ENCODE results near the gene GTPBP3. TPM values are rescaled to one million over a fixed set of nuclear protein-coding genes. Genes with fewer than 3 reads are reported as not detected.
A peak's percentile ranks its signal among the peaks of the same experiment; 100 is the strongest.

The GTPBP3 gene
- total and polyA plus RNA-seq, 8 donors, result 16.9 to 29.0 (median 21.8) TPM

GRCh38 chr19:17327654-17328516 is 9.5 kb upstream of the GTPBP3 start:
- Histone ChIP-seq H3K9me3 (peaks cover 0 to 2% of the 10 kb centered on the region in 2 donors), H3K27me3 (peaks cover 0 to 40% of the 10 kb centered on the region in 2 donors), H3K27ac (peak overlapping the region in 1 of 2 donors; percentile 50), H3K4me3 (peak overlapping the region; percentile 17 to 38), H3K36me3 (peaks cover 0 to 15% of the 10 kb centered on the region in 2 donors), H3K4me1 (peaks cover 0 to 34% of the 10 kb centered on the region in 2 donors)
- TF ChIP-seq, protein P1, sequence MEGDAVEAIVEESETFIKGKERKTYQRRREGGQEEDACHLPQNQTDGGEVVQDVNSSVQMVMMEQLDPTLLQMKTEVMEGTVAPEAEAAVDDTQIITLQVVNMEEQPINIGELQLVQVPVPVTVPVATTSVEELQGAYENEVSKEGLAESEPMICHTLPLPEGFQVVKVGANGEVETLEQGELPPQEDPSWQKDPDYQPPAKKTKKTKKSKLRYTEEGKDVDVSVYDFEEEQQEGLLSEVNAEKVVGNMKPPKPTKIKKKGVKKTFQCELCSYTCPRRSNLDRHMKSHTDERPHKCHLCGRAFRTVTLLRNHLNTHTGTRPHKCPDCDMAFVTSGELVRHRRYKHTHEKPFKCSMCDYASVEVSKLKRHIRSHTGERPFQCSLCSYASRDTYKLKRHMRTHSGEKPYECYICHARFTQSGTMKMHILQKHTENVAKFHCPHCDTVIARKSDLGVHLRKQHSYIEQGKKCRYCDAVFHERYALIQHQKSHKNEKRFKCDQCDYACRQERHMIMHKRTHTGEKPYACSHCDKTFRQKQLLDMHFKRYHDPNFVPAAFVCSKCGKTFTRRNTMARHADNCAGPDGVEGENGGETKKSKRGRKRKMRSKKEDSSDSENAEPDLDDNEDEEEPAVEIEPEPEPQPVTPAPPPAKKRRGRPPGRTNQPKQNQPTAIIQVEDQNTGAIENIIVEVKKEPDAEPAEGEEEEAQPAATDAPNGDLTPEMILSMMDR (IDR thresholded peaks at IDR 0.05), result no peak
- intact Hi-C loops (cut with DNase I), result no loop called here
- DNase-seq (peak in 3 of 4 donors; percentile 60 to 89 (median 81)), ATAC-seq (peak; percentile 92)

DNA sequence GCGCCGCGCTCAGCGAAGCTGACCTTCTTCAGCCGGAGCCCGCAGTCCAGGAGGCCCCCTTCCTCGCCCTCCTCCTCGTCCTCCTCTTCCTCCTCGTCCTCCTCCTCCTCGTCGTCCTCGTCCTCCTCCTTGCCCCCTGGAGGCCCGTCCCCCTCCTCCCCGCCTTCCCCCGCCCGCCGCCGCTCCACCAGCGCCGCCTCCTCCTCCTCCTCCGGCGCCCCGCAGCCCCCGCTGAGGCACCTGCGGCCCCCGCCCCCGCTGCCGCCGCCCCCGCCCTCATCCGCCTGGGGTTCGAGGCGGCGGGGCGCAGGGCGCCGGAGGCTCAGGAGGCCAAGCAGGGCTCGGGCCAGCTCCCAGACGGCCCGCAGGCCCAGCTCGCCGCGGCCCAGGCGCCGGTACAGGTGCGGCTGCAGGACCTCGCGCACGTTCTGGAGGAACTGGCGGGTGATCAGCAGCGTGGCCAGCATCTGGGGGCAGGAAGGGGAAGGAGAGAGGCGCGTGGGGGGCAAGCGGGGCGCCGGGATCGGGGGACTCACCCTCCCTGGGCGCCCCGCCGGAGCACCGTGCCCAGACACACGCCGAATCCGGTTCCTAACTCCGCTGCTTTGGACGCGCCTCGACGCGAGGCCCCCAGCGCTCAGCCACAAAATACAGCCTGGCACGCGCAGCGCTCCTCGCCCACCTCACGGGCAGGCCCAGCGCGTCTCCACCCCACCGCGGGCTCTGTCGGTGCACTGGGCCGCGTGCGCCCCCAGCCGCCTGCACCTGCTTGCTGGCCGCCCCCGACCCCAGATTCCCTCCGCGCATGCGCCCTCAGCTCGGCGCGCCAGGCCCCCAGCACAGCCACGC is 8.6 kb upstream of the GTPBP3 start:
- intact Hi-C loops (cut with DNase I), result no loop called here
- no peak for DNase-seq
- peaks cover 0 to 2% of the 10 kb centered on the region in 2 donors for H3K9me3 ChIP-seq
- peak overlapping the region in 1 of 2 donors; percentile 50 for H3K27ac ChIP-seq
- peak; percentile 1 for ATAC-seq
- TF ChIP-seq, protein P1 (IDR thresholded peaks at IDR 0.05), result no peak
- peak overlapping the region; percentile 17 to 38 for H3K4me3 ChIP-seq
- H3K4me1 ChIP-seq, result peaks cover 0 to 41% of the 10 kb centered on the region in 2 donors
- H3K36me3 ChIP-seq, result peaks cover 0 to 16% of the 10 kb centered on the region in 2 donors
- peaks cover 0 to 40% of the 10 kb centered on the region in 2 donors for H3K27me3 ChIP-seq

DNA sequence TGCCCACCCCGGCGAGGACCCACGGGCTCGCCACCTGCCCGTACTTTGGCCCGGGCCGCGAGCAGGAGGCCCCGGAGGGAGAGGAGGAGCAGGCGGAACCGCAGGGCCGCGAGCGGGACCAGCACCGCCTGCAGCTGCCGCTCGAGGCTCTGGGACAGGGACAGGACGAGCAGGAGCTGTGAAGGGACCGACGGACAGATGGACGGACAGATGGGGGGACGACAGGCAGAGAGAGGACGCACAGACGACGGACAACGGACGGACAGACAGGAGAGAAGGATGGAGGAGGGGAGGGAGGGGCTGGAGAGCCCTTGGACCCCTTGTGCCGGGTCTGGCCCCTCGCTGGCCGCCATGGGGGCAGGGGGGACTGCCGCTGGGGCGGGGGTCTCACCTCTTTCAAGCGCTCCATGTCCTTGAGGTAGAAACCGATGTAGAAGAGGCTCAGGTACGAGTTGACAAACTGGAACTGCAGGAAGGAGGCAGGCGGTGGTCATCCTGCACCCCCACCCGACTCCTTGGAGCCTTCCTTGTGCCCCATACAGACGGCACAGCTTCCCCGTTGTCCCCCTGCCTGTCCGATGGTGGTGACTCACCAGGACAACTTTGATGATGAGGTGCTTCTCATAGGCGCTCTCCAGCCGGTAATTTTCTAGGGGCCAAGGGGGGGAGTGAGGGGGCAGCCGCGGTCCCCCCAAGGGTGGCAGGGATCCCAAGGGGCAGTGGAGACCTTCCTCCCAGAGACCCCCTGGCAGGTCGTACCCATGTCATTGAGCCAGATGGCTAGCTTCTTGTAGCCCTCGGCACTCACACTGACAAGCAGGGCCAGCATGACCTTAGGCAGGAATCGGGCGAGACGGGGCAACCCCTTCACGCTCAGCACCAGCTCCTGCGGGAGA is 7.7 kb upstream of the GTPBP3 start:
- DNase-seq, result no peak
- Histone ChIP-seq H3K27ac (no peak overlapping the region), H3K4me3 (no peak overlapping the region), H3K9me3 (peaks cover 0 to 2% of the 10 kb centered on the region in 2 donors), H3K4me1 (peaks cover 0 to 41% of the 10 kb centered on the region in 2 donors), H3K36me3 (peaks cover 0 to 15% of the 10 kb centered on the region in 2 donors), H3K27me3 (peaks cover 0 to 35% of the 10 kb centered on the region in 2 donors)
- TF ChIP-seq, protein P1 (IDR thresholded peaks at IDR 0.05), result no peak
- ATAC-seq, result no peak
- intact Hi-C loops (cut with DNase I), result no loop called here

- Histone ChIP-seq H3K36me3 (peaks cover 0 to 9% of the 10 kb centered on the region in 2 donors), H3K4me3 (no peak overlapping the region), H3K27me3 (peaks cover 0 to 35% of the 10 kb centered on the region in 2 donors), H3K9me3 (peaks cover 0 to 2% of the 10 kb centered on the region in 2 donors), H3K27ac (no peak overlapping the region), H3K4me1 (peaks cover 0 to 47% of the 10 kb centered on the region in 2 donors)
- DNase-seq (no peak), ATAC-seq (no peak)
- TF ChIP-seq, protein P1 (IDR thresholded peaks at IDR 0.05), result no peak
- intact Hi-C loops (cut with DNase I), result no loop called here
Observed at GRCh38 chr19:17330262-17331044, 6.9 kb upstream of the GTPBP3 start.
